Activated CD8-positive, alpha-beta memory T cell treated with anti-CD3 and anti-CD28 coated beads for 1 hour (primary cell): ENCODE results near the gene SLC34A3.
"Not testable (repeated sequence)": the region's sequence is repeated elsewhere in the genome, so short reads cannot be mapped to it uniquely, and the experiment has no call there.

Source experiments
- DNase-seq, 2 donors: peaks; one replicate each; pipeline ENCODE4 v3.0.0-alpha.2; 2020; ENCODE audit warnings: low read depth in 1 of 2; ENCODE audit errors: extremely low read depth in 1 of 2

SLC34A3 gene

GRCh38 chr9:137255448-137256114, 24.9 kb downstream of the SLC34A3 start:
- no peak for DNase-seq

- no peak for DNase-seq
Observed at GRCh38 chr9:137256362-137256761, 25.7 kb downstream of the SLC34A3 start.

- DNase-seq: no peak
Observed at GRCh38 chr9:137256856-137257255, 26.2 kb downstream of the SLC34A3 start.

GRCh38 chr9:137262173-137262908, 31.6 kb downstream of the SLC34A3 start:
- DNase-seq: not testable (repeated sequence)

- no peak for DNase-seq
Observed at GRCh38 chr9:137262909-137263285, 32.2 kb downstream of the SLC34A3 start.

- DNase-seq: no peak
Observed at GRCh38 chr9:137263506-137263905, 32.8 kb downstream of the SLC34A3 start.

GRCh38 chr9:137264067-137264466, 33.4 kb downstream of the SLC34A3 start:
- DNase-seq: no peak

- no peak for DNase-seq
Observed at GRCh38 chr9:137265496-137266161, 34.9 kb downstream of the SLC34A3 start.

GRCh38 chr9:137266162-137266527, 35.4 kb downstream of the SLC34A3 start:
- no peak for DNase-seq

GRCh38 chr9:137266585-137267453, 36.1 kb downstream of the SLC34A3 start:
- no peak for DNase-seq

GRCh38 chr9:137267933-137268355, 37.2 kb downstream of the SLC34A3 start:
- DNase-seq: no peak

- DNase-seq: no peak
Observed at GRCh38 chr9:137268538-137269201, 38.0 kb downstream of the SLC34A3 start.

GRCh38 chr9:137269231-137269772, 38.6 kb downstream of the SLC34A3 start:
- DNase-seq: no peak

GRCh38 chr9:137270929-137271695, 40.4 kb downstream of the SLC34A3 start:
- no peak for DNase-seq

- DNase-seq: no peak
Observed at GRCh38 chr9:137271696-137272076, 41.0 kb downstream of the SLC34A3 start.

- no peak for DNase-seq
Observed at GRCh38 chr9:137272241-137273094, 41.8 kb downstream of the SLC34A3 start.

GRCh38 chr9:137273095-137273490, 42.4 kb downstream of the SLC34A3 start:
- DNase-seq: no peak

- DNase-seq: no peak
Observed at GRCh38 chr9:137273611-137274320, 43.1 kb downstream of the SLC34A3 start.
